Natural killer cell (primary cell): ENCODE measurements around the gene TBC1D19. TPM values are rescaled to one million over a fixed set of nuclear protein-coding genes. Genes with fewer than 3 reads are reported as not detected.

Source experiments
- ATAC-seq, 3 donors: fragments of 150-1000 bp in 2 of 3; fragments of 200-7000 bp in 1 of 3; cut with Tn5 transposase; 1 replicate in 1 of 3; 2 replicates in 2 of 3; pipeline ENCODE4 v1.10.0; 2021; ENCODE audit warnings: mild to moderate bottlenecking in 2 of 3, moderate library complexity in 2 of 3
- DNase-seq, 2 donors: peaks; one replicate each; pipeline versions ENCODE4 v3.0.0 to v3.0.0-alpha.2; 2013 to 2021; ENCODE audit warnings: mixed read lengths in 1 of 2
- H3K27ac ChIP-seq: one replicate; pipeline ENCODE4 v1.5.1; 2013; ENCODE audit warnings: mild to moderate bottlenecking, low read length
- H3K27me3 ChIP-seq: one replicate; pipeline ENCODE4 v1.6.1; 2013; ENCODE audit warnings: low read length; ENCODE audit not compliant: control insufficient read depth, insufficient read depth
- H3K36me3 ChIP-seq: one replicate; pipeline ENCODE4 v1.6.1; 2013; ENCODE audit warnings: low read length; ENCODE audit not compliant: control insufficient read depth, insufficient read depth
- H3K4me1 ChIP-seq: one replicate; pipeline ENCODE4 v1.6.1; 2013; ENCODE audit warnings: low read length; ENCODE audit not compliant: control insufficient read depth, insufficient read depth
- H3K4me3 ChIP-seq: one replicate; pipeline ENCODE4 v1.5.1; 2013; ENCODE audit warnings: low read length
- H3K9me3 ChIP-seq: one replicate; pipeline ENCODE4 v1.6.1; 2013; ENCODE audit warnings: low read length; ENCODE audit not compliant: control insufficient read depth, insufficient read depth
- H3K27ac Mint-ChIP-seq, 2 donors: one replicate each; pipeline ENCODE4 v1.8.0; 2022; ENCODE audit warnings: mild to moderate bottlenecking in 2 of 2, mixed read lengths in 2 of 2, moderate library complexity in 1 of 2
- H3K27me3 Mint-ChIP-seq, 2 donors: one replicate each; pipeline ENCODE4 v1.8.0; 2022; ENCODE audit warnings: low read depth in 2 of 2, mixed read lengths in 2 of 2
- H3K36me3 Mint-ChIP-seq: one replicate; pipeline ENCODE4 v1.8.0; 2022; ENCODE audit warnings: mixed read lengths
- H3K4me1 Mint-ChIP-seq, 2 donors: one replicate each; pipeline ENCODE4 v1.8.0; 2022; ENCODE audit warnings: mixed read lengths in 2 of 2
- H3K4me3 Mint-ChIP-seq: one replicate; pipeline ENCODE4 v1.8.0; 2022; ENCODE audit warnings: mild to moderate bottlenecking, moderate library complexity, mixed read lengths
- H3K9me3 Mint-ChIP-seq, 2 donors: one replicate each; pipeline ENCODE4 v1.8.0; 2022; ENCODE audit warnings: mixed read lengths in 2 of 2
- CTCF ChIP-seq: fragments of 200-600 bp; IDR thresholded peaks from one replicate; pipeline ENCODE4 v1.8.0; 2022; ENCODE audit warnings: antibody characterized with exemption
- WGBS: methylation state at CpG from one replicate; pipeline ENCODE4 v1.1.7; 2013; ENCODE audit warnings: missing lambda C conversion rate; ENCODE audit not compliant: insufficient coverage; 5-methylcytosine and 5-hydroxymethylcytosine counted together
- intact Hi-C: fragments of 100-400 bp; cut with micrococcal nuclease; formaldehyde crosslinking; loops from one replicate; pipeline ENCODE4 v1.14.2; 2022
- total RNA-seq, 4 donors: library from RNA; stranded (reverse); fragments of 120-200 nt in 1 of 4; gene quantifications; one replicate each; pipeline versions ENCODE4 v1.2.3 to v1.2.4, GENCODE V29; 2013 to 2022

TBC1D19 gene
- total RNA-seq, 3 donors from 2014 or later (not counting 1 experiment from before 2014, with no cell fraction given), result 13.0 to 21.3 (median 16.8) TPM

- H3K27me3 ChIP-seq, result no peaks in the 10 kb centered on the region
- no peak overlapping the region for H3K27ac ChIP-seq
- peak; percentile 28 for TF ChIP-seq CTCF
- no peaks in the 10 kb centered on the region for H3K9me3 ChIP-seq
- Mint-ChIP-seq H3K4me1 (peaks cover 12 to 22% of the 10 kb centered on the region in 2 donors), H3K27me3 (no peaks in the 10 kb centered on the region), H3K4me3 (no peak overlapping the region), H3K27ac (peak overlapping the region in 1 of 2 donors; percentile 71), H3K9me3 (peaks cover 0 to 4% of the 10 kb centered on the region in 2 donors), H3K36me3 (peaks cover 15% of the 10 kb centered on the region)
- intact Hi-C loops, result loop anchor here (1.0 kb wide), 1 partner anchor 223 kb away; no protein-coding TSS in a partner anchor
- no peak overlapping the region for H3K4me3 ChIP-seq
- ATAC-seq (peak; percentile 41 to 70 (median 60)), DNase-seq (peak in 1 of 2 donors; percentile 54)
- no peaks in the 10 kb centered on the region for H3K36me3 ChIP-seq
- H3K4me1 ChIP-seq, result peaks cover 7% of the 10 kb centered on the region
- WGBS, result 48% methylated on average over 10 of the region's 11 CpGs
Observed at GRCh38 chr4:26787461-26788340, 203.8 kb downstream of the TBC1D19 start.

GRCh38 chr4:26788341-26788733 is 204.5 kb downstream of the TBC1D19 start:
- no peak overlapping the region for H3K4me3 Mint-ChIP-seq
- peaks cover 7% of the 10 kb centered on the region for H3K4me1 ChIP-seq
- DNase-seq (no peak), ATAC-seq (peak; percentile 29 to 57 (median 53))
- H3K9me3 Mint-ChIP-seq, result peaks cover 0 to 4% of the 10 kb centered on the region in 2 donors
- WGBS, result 43% methylated on average over 1 of the region's 1 CpG
- peak overlapping the region in 1 of 2 donors; percentile 71 for H3K27ac Mint-ChIP-seq
- no peaks in the 10 kb centered on the region for H3K9me3 ChIP-seq
- no peaks in the 10 kb centered on the region for H3K27me3 Mint-ChIP-seq
- no peaks in the 10 kb centered on the region for H3K27me3 ChIP-seq
- no peaks in the 10 kb centered on the region for H3K36me3 ChIP-seq
- peaks cover 10% of the 10 kb centered on the region for H3K36me3 Mint-ChIP-seq
- no peak overlapping the region for H3K27ac ChIP-seq
- peaks cover 12 to 22% of the 10 kb centered on the region in 2 donors for H3K4me1 Mint-ChIP-seq
- intact Hi-C loops, result loop anchor here (1.0 kb wide), 1 partner anchor 222 kb away; no protein-coding TSS in a partner anchor
- TF ChIP-seq CTCF, result no peak
- no peak overlapping the region for H3K4me3 ChIP-seq

DNA sequence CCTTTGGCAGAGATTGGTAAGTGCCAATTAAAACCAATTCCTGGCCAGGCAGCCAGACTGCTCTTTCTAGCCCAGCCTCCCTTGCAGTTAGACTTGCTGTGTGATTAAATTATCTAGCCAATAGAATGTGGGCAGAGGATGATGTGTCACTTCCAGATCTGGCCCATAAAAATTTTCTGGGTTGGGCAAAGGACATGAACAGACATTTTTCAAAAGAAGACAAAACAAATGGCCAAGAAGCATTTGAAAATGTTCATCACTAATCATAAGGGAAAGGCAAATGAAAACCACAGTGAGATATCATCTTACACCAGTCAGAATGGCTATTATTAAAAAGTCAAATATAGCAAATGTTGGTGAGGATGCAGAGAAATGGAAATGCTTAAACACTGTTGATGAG is 205.3 kb downstream of the TBC1D19 start:
- no peaks in the 10 kb centered on the region for H3K9me3 ChIP-seq
- Mint-ChIP-seq H3K4me1 (peaks cover 12 to 22% of the 10 kb centered on the region in 2 donors), H3K4me3 (no peak overlapping the region), H3K27ac (peak overlapping the region in 1 of 2 donors; percentile 5), H3K27me3 (no peaks in the 10 kb centered on the region), H3K9me3 (peaks cover 0 to 4% of the 10 kb centered on the region in 2 donors), H3K36me3 (peaks cover 7% of the 10 kb centered on the region)
- H3K4me1 ChIP-seq, result peaks cover 7% of the 10 kb centered on the region
- no peaks in the 10 kb centered on the region for H3K36me3 ChIP-seq
- DNase-seq (no peak), ATAC-seq (no peak)
- TF ChIP-seq CTCF, result no peak
- no peaks in the 10 kb centered on the region for H3K27me3 ChIP-seq
- no peak overlapping the region for H3K4me3 ChIP-seq
- intact Hi-C loops, result no loop called here
- H3K27ac ChIP-seq, result no peak overlapping the region
